ENCODE data around the gene RTN4RL1. TPM values are rescaled to one million over a fixed set of nuclear protein-coding genes. Genes with fewer than 3 reads are reported as not detected.

The RTN4RL1 gene
- total and polyA plus RNA-seq, 2 of the 4 experiments (the other 2 are of a cell fraction) = under 0.01 to 0.03 TPM

DNA sequence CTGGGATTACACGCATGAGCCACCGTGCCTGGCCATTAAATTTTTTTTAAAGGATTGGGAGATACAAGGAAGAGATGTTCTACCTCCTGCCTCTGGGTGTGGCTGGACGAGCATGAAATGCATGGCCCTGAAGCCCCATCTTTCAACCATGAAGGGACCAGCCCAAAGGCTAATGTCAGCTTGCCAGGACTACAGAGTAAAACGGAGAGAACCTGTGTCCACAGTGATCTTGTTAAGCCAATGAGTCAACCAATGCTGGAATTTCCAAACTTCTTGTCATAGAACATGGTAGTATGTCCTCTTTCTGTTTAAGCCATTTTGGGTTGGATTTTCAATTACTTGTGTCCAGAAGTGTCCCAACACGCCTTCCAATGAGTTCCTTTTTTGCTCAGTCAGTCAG lies 71.3 kb downstream of the RTN4RL1 start:
- no TSS peak for BruUV-seq (replicated peaks)

More for the DNA sequence above, 71.3 kb downstream of the RTN4RL1 start:
- H3K27ac ChIP-seq (ENCODE audit: insufficient read depth, low read length) = no peak overlapping the region
- intact Hi-C loops (cut with micrococcal nuclease) (no loop called here), dilution Hi-C loops (cut with HindIII; ENCODE audit: low sequenced_read_pairs, unreplicated experiment) (no loop called here), in situ Hi-C loops (cut with MboI; ENCODE audit: low sequenced_read_pairs) (no loop called here)
- no peak overlapping the region for H3K4ac ChIP-seq (ENCODE audit: low read depth, low read length)
- no peak overlapping the region for H4K8ac ChIP-seq (ENCODE audit: low read depth in 2 of 2, low read length in 2 of 2)
- POLR2A ChIA-PET (ENCODE audit: unreplicated experiment) = no interaction called here
- CTCF ChIA-PET = no interaction called here
- no peak overlapping the region for H2BK20ac ChIP-seq (ENCODE audit: low read depth, low read length)
- ATAC-seq (ENCODE audit: low read depth) = no peak
- no peak for DNase-seq
- H3K36me3 ChIP-seq (ENCODE audit: control insufficient read depth, insufficient read depth, low read length) = no peaks in the 10 kb centered on the region
- H3K18ac ChIP-seq (ENCODE audit: low read depth, low read length) = no peak overlapping the region
- H3K27me3 ChIP-seq (ENCODE audit: control insufficient read depth, insufficient read depth, low read length) = peaks cover 9% of the 10 kb centered on the region
- no peak for TF ChIP-seq CHD1 (IDR thresholded peaks at IDR 0.05; ENCODE audit: low read depth, low read length)
- TF ChIP-seq RAD21 (IDR thresholded peaks at IDR 0.05; ENCODE audit: low read length) = no peak
- no peak for TF ChIP-seq NFE2L2 (IDR thresholded peaks at IDR 0.05; ENCODE audit: low read depth, low read length)
- TF ChIP-seq, protein P1, sequence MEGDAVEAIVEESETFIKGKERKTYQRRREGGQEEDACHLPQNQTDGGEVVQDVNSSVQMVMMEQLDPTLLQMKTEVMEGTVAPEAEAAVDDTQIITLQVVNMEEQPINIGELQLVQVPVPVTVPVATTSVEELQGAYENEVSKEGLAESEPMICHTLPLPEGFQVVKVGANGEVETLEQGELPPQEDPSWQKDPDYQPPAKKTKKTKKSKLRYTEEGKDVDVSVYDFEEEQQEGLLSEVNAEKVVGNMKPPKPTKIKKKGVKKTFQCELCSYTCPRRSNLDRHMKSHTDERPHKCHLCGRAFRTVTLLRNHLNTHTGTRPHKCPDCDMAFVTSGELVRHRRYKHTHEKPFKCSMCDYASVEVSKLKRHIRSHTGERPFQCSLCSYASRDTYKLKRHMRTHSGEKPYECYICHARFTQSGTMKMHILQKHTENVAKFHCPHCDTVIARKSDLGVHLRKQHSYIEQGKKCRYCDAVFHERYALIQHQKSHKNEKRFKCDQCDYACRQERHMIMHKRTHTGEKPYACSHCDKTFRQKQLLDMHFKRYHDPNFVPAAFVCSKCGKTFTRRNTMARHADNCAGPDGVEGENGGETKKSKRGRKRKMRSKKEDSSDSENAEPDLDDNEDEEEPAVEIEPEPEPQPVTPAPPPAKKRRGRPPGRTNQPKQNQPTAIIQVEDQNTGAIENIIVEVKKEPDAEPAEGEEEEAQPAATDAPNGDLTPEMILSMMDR (conservative IDR thresholded peaks at IDR 0.05; ENCODE audit: low read depth, low read length) = no peak
- TF ChIP-seq FOS (IDR thresholded peaks at IDR 0.05; ENCODE audit: low read depth, low read length) = no peak
- TF ChIP-seq SMC3 (IDR thresholded peaks at IDR 0.05; ENCODE audit: low read depth, low read length) = no peak
- TF ChIP-seq POLR2A (IDR thresholded peaks at IDR 0.05; ENCODE audit: low read depth, low read length) = no peak
- TF ChIP-seq, protein P2, sequence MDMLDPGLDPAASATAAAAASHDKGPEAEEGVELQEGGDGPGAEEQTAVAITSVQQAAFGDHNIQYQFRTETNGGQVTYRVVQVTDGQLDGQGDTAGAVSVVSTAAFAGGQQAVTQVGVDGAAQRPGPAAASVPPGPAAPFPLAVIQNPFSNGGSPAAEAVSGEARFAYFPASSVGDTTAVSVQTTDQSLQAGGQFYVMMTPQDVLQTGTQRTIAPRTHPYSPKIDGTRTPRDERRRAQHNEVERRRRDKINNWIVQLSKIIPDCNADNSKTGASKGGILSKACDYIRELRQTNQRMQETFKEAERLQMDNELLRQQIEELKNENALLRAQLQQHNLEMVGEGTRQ (IDR thresholded peaks at IDR 0.05; ENCODE audit: low read depth, low read length) = no peak
- TF ChIP-seq RFX5 (IDR thresholded peaks at IDR 0.05; ENCODE audit: low read depth, low read length) = no peak
- TF ChIP-seq BHLHE40 (IDR thresholded peaks at IDR 0.05; ENCODE audit: low read depth, low read length) = no peak
- no peak for TF ChIP-seq MAFK (IDR thresholded peaks at IDR 0.05; ENCODE audit: low read depth, low read length)
- H3K79me1 ChIP-seq (ENCODE audit: low read depth in 1 of 2, low read length in 2 of 2) = no peaks in the 10 kb centered on the region
- no peak overlapping the region for H2AFZ ChIP-seq (replicated peaks; ENCODE audit: low read length, poor library complexity)
- no peaks in the 10 kb centered on the region for H3K9me1 ChIP-seq (ENCODE audit: insufficient read depth, low read length)
- no peak overlapping the region for H2BK5ac ChIP-seq (ENCODE audit: low read depth, low read length, poor library complexity, severe bottlenecking)
- H3K4me3 ChIP-seq (ENCODE audit: insufficient read depth, low read depth, low read length) = no peak overlapping the region
- H2AK5ac ChIP-seq (ENCODE audit: low read depth, low read length) = no peak overlapping the region
- no peak overlapping the region for H3K56ac ChIP-seq (ENCODE audit: extremely low read depth, insufficient read depth, low read length)
- H2BK15ac ChIP-seq (ENCODE audit: low read depth, low read length) = no peak overlapping the region
- no peak overlapping the region for H3K9ac ChIP-seq (ENCODE audit: low read depth, low read length)
- no CpG with 5 or more reads among the region's 5 CpGs for WGBS, 2 experiments (ENCODE audit: extremely low coverage in 2 of 2, insufficient read length in 1 of 2)
- no peaks in the 10 kb centered on the region for H3K4me1 ChIP-seq (ENCODE audit: control insufficient read depth, insufficient read depth, low read length)
- H4K20me1 ChIP-seq (ENCODE audit: insufficient read depth, low read length) = no peaks in the 10 kb centered on the region
- H3K14ac ChIP-seq (replicated peaks; ENCODE audit: low read depth, low read length) = no peak overlapping the region
- H4K5ac ChIP-seq (ENCODE audit: low read depth, low read length) = no peak overlapping the region
- no peak overlapping the region for H3K23ac ChIP-seq (ENCODE audit: low read depth, low read length)
- H3K4me2 ChIP-seq (ENCODE audit: low read depth, low read length) = no peak overlapping the region
- H2AK9ac ChIP-seq (replicated peaks; ENCODE audit: low read depth, low read length, poor library complexity) = no peak overlapping the region
- no peak overlapping the region for H4K91ac ChIP-seq (ENCODE audit: insufficient read depth, low read depth, low read length)
- H2BK120ac ChIP-seq (ENCODE audit: low read depth, low read length) = no peak overlapping the region
- no peaks in the 10 kb centered on the region for H3K9me3 ChIP-seq (ENCODE audit: control insufficient read depth, insufficient read depth, low read length)
